Measurements from ENCODE around the gene PRORP. TPM values are rescaled to one million over a fixed set of nuclear protein-coding genes. Genes with fewer than 3 reads are reported as not detected.
A peak's percentile ranks its signal among the peaks of the same experiment; 100 is the strongest.

Gene PRORP
- total RNA-seq, 1 donor from 2014 or later = 11.0 TPM

DNA sequence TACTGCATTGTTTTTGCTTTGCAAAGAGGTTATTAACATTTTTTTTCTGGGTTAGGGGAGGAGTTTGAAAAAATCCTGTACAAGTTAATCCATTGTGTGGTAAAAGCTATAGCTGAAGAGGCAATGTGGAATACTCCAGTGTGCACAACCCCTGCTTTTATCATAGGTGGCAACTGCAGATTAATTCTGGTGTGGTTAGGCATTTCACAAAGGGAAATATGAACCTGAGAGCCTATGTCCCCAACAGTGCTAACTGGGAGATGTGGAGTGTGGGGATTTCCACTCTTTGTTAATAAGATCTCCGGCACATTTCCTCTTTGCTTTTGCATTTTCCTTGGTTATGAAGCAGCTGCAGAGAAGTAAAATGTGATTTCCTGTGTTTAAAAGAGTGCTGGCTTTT, 33.6 kb downstream of the PRORP start:
- Histone ChIP-seq H3K4me1 (peaks cover 5% of the 10 kb centered on the region), H3K27me3 (no peaks in the 10 kb centered on the region), H3K36me3 (peaks cover 0 to 12% of the 10 kb centered on the region in 2 donors), H3K27ac (no peak overlapping the region), H3K4me3 (no peak overlapping the region), H3K9me3 (no peaks in the 10 kb centered on the region)
- intact Hi-C loops (cut with DNase I) = no loop called here
- DNase-seq (ENCODE audit: extremely low spot score in 2 of 2) = no peak
- TF ChIP-seq POLR2A (IDR thresholded peaks at IDR 0.05) (no peak), POLR2AphosphoS5 (IDR thresholded peaks at IDR 0.05; ENCODE audit: insufficient read depth in 1 of 2, low read depth in 1 of 2) (no peak)
- TF ChIP-seq, protein P1, sequence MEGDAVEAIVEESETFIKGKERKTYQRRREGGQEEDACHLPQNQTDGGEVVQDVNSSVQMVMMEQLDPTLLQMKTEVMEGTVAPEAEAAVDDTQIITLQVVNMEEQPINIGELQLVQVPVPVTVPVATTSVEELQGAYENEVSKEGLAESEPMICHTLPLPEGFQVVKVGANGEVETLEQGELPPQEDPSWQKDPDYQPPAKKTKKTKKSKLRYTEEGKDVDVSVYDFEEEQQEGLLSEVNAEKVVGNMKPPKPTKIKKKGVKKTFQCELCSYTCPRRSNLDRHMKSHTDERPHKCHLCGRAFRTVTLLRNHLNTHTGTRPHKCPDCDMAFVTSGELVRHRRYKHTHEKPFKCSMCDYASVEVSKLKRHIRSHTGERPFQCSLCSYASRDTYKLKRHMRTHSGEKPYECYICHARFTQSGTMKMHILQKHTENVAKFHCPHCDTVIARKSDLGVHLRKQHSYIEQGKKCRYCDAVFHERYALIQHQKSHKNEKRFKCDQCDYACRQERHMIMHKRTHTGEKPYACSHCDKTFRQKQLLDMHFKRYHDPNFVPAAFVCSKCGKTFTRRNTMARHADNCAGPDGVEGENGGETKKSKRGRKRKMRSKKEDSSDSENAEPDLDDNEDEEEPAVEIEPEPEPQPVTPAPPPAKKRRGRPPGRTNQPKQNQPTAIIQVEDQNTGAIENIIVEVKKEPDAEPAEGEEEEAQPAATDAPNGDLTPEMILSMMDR (IDR thresholded peaks at IDR 0.05) = no peak

DNA sequence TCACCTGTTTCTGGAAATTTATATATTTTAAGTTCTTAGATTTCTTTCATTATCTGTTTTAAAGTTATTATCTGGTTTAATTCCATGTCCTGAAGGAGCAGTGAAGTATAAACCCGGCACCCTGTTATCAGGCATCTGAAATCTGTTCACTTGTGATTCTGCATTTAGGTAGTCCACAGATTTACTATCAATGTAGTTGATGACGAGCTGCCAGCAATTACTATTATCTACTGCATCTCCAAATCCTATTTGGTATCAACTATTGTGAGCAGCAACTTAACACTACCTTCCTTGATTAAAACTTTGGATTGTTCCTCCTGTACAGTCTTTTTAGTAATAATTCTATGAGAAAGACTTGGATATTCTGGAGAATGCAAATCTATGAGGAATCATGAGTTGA, 36.1 kb downstream of the PRORP start:
- intact Hi-C loops (cut with DNase I) = no loop called here

DNA sequence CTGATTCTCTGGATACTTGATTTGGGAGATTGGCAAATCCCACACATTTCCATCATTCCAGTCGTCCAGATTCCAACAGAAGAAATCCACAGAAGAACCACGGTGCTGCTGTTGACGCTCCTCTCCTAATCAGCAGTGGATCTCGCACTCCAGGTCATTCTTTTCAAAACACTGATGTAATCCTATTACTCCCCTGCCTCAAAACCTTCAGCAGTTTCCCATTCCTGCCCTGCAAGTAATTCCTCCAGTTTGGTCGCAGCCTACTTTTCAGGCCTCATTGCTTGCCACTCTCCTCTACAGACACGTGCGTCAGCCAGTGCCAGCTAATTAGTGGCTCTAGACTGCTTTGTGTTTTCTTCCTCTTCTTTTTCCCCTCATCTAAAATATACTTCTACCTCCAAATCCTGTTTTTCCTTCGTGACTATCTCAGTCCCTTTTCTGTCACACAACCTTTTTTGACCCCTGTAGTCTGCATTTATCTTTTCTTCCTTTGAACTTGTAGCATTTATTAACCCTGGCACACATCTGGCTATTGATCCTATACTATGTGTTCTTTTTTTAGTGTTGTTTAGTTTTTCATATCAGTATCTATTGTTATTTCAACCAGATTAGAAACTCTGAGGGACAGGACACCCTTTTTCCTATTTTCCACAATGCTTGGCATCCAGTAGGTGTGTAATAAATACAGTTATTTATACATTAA, 36.8 kb downstream of the PRORP start:
- no peaks in the 10 kb centered on the region for H3K9me3 ChIP-seq
- peaks cover 0 to 9% of the 10 kb centered on the region in 2 donors for H3K36me3 ChIP-seq
- no peak for DNase-seq (ENCODE audit: extremely low spot score in 2 of 2)
- intact Hi-C loops (cut with DNase I) = no loop called here
- H3K27me3 ChIP-seq = no peaks in the 10 kb centered on the region
- TF ChIP-seq POLR2A (IDR thresholded peaks at IDR 0.05) = no peak
- TF ChIP-seq POLR2AphosphoS5 (IDR thresholded peaks at IDR 0.05; ENCODE audit: insufficient read depth in 1 of 2, low read depth in 1 of 2) = no peak
- TF ChIP-seq, protein P1 (IDR thresholded peaks at IDR 0.05) = no peak
- H3K4me3 ChIP-seq = no peak overlapping the region
- H3K27ac ChIP-seq = no peak overlapping the region
- peaks cover 5% of the 10 kb centered on the region for H3K4me1 ChIP-seq

More for the DNA sequence above, 36.1 kb downstream of the PRORP start:
- Histone ChIP-seq H3K4me1 (peaks cover 5% of the 10 kb centered on the region), H3K27ac (no peak overlapping the region), H3K4me3 (no peak overlapping the region), H3K27me3 (no peaks in the 10 kb centered on the region), H3K9me3 (no peaks in the 10 kb centered on the region), H3K36me3 (peaks cover 0 to 9% of the 10 kb centered on the region in 2 donors)
- TF ChIP-seq POLR2AphosphoS5 (IDR thresholded peaks at IDR 0.05; ENCODE audit: insufficient read depth in 1 of 2, low read depth in 1 of 2) (no peak), POLR2A (IDR thresholded peaks at IDR 0.05) (no peak)
- TF ChIP-seq, protein P1 (IDR thresholded peaks at IDR 0.05) = no peak
- no peak for DNase-seq (ENCODE audit: extremely low spot score in 2 of 2)

DNA sequence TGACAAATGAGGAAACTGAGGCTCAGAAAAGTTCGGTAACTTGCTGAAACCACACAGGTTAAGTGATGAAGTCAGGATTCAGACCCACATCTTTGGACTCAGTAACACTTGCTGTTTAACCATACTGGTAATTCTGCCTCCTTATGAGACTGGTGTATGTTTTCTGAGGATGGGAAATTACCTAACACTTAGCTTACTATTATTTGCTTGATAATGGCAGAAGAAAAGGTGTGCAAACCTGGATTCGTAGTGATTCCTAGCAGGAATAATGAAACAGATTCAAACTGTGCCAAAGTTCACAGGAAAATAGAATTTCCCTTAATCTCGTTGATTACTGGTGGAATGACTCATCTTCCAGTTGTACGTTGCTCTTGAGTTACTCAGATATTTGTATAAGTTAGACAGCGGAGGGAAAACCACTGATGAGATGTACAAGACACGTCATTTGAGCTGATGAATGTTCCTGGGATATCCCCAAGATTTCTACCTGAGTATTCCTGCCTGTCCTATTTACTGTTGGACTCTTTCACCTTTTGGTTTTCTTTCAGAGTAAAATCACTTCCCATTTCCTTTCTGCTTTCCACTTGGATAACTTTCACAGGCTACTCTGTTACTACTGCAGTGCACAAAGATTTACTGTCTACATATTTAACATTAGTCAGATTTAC, 37.5 kb downstream of the PRORP start:
- intact Hi-C loops (cut with DNase I) = no loop called here
- no peak for DNase-seq (ENCODE audit: extremely low spot score in 2 of 2)
- no peak overlapping the region for H3K27ac ChIP-seq

More for the DNA sequence above, 37.5 kb downstream of the PRORP start:
- no peak overlapping the region for H3K4me3 ChIP-seq
- no peaks in the 10 kb centered on the region for H3K27me3 ChIP-seq
- peaks cover 0 to 9% of the 10 kb centered on the region in 2 donors for H3K36me3 ChIP-seq
- TF ChIP-seq, protein P1 (IDR thresholded peaks at IDR 0.05) = no peak
- TF ChIP-seq POLR2A (IDR thresholded peaks at IDR 0.05) (no peak), POLR2AphosphoS5 (IDR thresholded peaks at IDR 0.05; ENCODE audit: insufficient read depth in 1 of 2, low read depth in 1 of 2) (peak in 1 of 2 donors; percentile 47)
- H3K4me1 ChIP-seq = peaks cover 5% of the 10 kb centered on the region
- no peaks in the 10 kb centered on the region for H3K9me3 ChIP-seq
